ENCODE data around the gene METTL1.
A peak's percentile ranks its signal among the peaks of the same experiment; 100 is the strongest.

The METTL1 gene

GRCh38 chr12:57744194-57744776 lies 27.6 kb downstream of the METTL1 start:
- Histone ChIP-seq H3K9ac (ENCODE audit: low read length) (peak overlapping the region; percentile 74), H3K9me3 (ENCODE audit: insufficient read depth, low read length) (no peaks in the 10 kb centered on the region), H3K4me3 (ENCODE audit: insufficient read depth, low read length, poor library complexity, severe bottlenecking) (peak overlapping the region; percentile 68), H2AFZ (ENCODE audit: low read depth, low read length, severe bottlenecking) (peak overlapping the region; percentile 60), H3K79me2 (ENCODE audit: insufficient read depth, low read length) (peaks cover 11% of the 10 kb centered on the region), H3F3A (ENCODE audit: insufficient read depth) (peaks cover 32% of the 10 kb centered on the region), H4K20me1 (ENCODE audit: low read depth, low read length) (no peaks in the 10 kb centered on the region), H3K27ac (ENCODE audit: low read depth, low read length) (peak overlapping the region; percentile 23; the same call in 1 of the 2 replicates), H3K36me3 (ENCODE audit: low read length) (peaks cover 10% of the 10 kb centered on the region; the same call in 1 of the 2 replicates), H3K4me2 (ENCODE audit: low read depth, low read length, poor library complexity, severe bottlenecking) (peak overlapping the region; percentile 87), H3K9me2 (replicated peaks; ENCODE audit: insufficient read depth, low read length) (no peaks in the 10 kb centered on the region), H3K27me3 (ENCODE audit: low read length) (no peaks in the 10 kb centered on the region)
- TF ChIP-seq, protein P1, sequence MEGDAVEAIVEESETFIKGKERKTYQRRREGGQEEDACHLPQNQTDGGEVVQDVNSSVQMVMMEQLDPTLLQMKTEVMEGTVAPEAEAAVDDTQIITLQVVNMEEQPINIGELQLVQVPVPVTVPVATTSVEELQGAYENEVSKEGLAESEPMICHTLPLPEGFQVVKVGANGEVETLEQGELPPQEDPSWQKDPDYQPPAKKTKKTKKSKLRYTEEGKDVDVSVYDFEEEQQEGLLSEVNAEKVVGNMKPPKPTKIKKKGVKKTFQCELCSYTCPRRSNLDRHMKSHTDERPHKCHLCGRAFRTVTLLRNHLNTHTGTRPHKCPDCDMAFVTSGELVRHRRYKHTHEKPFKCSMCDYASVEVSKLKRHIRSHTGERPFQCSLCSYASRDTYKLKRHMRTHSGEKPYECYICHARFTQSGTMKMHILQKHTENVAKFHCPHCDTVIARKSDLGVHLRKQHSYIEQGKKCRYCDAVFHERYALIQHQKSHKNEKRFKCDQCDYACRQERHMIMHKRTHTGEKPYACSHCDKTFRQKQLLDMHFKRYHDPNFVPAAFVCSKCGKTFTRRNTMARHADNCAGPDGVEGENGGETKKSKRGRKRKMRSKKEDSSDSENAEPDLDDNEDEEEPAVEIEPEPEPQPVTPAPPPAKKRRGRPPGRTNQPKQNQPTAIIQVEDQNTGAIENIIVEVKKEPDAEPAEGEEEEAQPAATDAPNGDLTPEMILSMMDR (IDR thresholded peaks at IDR 0.05; ENCODE audit: insufficient read depth, low read length, poor library complexity, severe bottlenecking) = no peak
- TF ChIP-seq EZH2phosphoT487 (conservative IDR thresholded peaks at IDR 0.05; ENCODE audit: low read length) = no peak

DNA sequence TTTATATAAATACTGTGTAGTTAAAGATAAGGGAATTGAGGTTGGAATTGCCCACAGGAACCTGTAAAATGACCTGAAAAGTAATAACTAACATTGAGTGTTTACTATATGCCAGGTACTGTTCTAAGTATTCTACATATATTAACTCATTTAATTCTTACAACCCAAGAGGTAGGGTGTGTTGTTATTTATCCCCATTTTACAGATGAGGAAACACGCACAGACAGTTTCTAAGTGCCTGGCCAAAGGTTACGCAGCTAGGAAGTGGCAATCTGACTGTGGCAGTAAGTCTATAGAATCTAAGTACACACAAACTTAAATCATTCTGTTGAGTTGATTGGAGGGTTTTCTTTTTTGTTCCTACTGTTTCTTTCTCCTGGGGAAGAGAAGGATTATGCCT lies 28.1 kb downstream of the METTL1 start:
- TF ChIP-seq, protein P1 (IDR thresholded peaks at IDR 0.05; ENCODE audit: insufficient read depth, low read length, poor library complexity, severe bottlenecking) = no peak
- no peak for TF ChIP-seq EZH2phosphoT487 (conservative IDR thresholded peaks at IDR 0.05; ENCODE audit: low read length)
- Histone ChIP-seq H3K27me3 (ENCODE audit: low read length) (no peaks in the 10 kb centered on the region), H3F3A (ENCODE audit: insufficient read depth) (peaks cover 32% of the 10 kb centered on the region), H3K79me2 (ENCODE audit: insufficient read depth, low read length) (peaks cover 12% of the 10 kb centered on the region), H3K27ac (ENCODE audit: low read depth, low read length) (no peak overlapping the region), H3K9me2 (replicated peaks; ENCODE audit: insufficient read depth, low read length) (no peaks in the 10 kb centered on the region), H3K36me3 (ENCODE audit: low read length) (peaks cover 10% of the 10 kb centered on the region; the same call in 1 of the 2 replicates), H2AFZ (ENCODE audit: low read depth, low read length, severe bottlenecking) (peak overlapping the region; percentile 60), H3K9ac (ENCODE audit: low read length) (no peak overlapping the region), H3K9me3 (ENCODE audit: insufficient read depth, low read length) (no peaks in the 10 kb centered on the region), H3K4me2 (ENCODE audit: low read depth, low read length, poor library complexity, severe bottlenecking) (peak overlapping the region; percentile 87), H3K4me3 (ENCODE audit: insufficient read depth, low read length, poor library complexity, severe bottlenecking) (peak overlapping the region; percentile 68), H4K20me1 (ENCODE audit: low read depth, low read length) (no peaks in the 10 kb centered on the region)

- H3K27ac ChIP-seq (ENCODE audit: low read depth, low read length) = peak overlapping the region; percentile 49
- no peak for TF ChIP-seq EZH2phosphoT487 (conservative IDR thresholded peaks at IDR 0.05; ENCODE audit: low read length)
- TF ChIP-seq, protein P1 (IDR thresholded peaks at IDR 0.05; ENCODE audit: insufficient read depth, low read length, poor library complexity, severe bottlenecking) = peak; percentile 68
- no peaks in the 10 kb centered on the region for H3K9me3 ChIP-seq (ENCODE audit: insufficient read depth, low read length)
- H3K27me3 ChIP-seq (ENCODE audit: low read length) = no peaks in the 10 kb centered on the region
- H3K4me2 ChIP-seq (ENCODE audit: low read depth, low read length, poor library complexity, severe bottlenecking) = peak overlapping the region; percentile 91
- peaks cover 12% of the 10 kb centered on the region for H3K79me2 ChIP-seq (ENCODE audit: insufficient read depth, low read length)
- H3K9me2 ChIP-seq (replicated peaks; ENCODE audit: insufficient read depth, low read length) = no peaks in the 10 kb centered on the region
- peak overlapping the region; percentile 42 for H2AFZ ChIP-seq (ENCODE audit: low read depth, low read length, severe bottlenecking)
- peak overlapping the region; percentile 68 for H3K9ac ChIP-seq (ENCODE audit: low read length)
- H3F3A ChIP-seq (ENCODE audit: insufficient read depth) = peaks cover 22% of the 10 kb centered on the region
- H4K20me1 ChIP-seq (ENCODE audit: low read depth, low read length) = no peaks in the 10 kb centered on the region
- H3K4me3 ChIP-seq (ENCODE audit: insufficient read depth, low read length, poor library complexity, severe bottlenecking) = peak overlapping the region; percentile 68
- peaks cover under 1% of the 10 kb centered on the region; the same call in 1 of the 2 replicates for H3K36me3 ChIP-seq (ENCODE audit: low read length)
These were observed 29.8 kb downstream of the METTL1 start for GRCh38 chr12:57741844-57742738.

All from SU-DHL-6 (cell line).